SK-N-SH (cell line): ENCODE data around the gene F2RL2. TPM values are rescaled to one million over a fixed set of nuclear protein-coding genes. Genes with fewer than 3 reads are reported as not detected.

Experiments used
- CTCF ChIA-PET: fragments of 300-600, 350-600 bp; formaldehyde crosslinking; extraction: SDS; loops from one replicate; lab custom pipeline; 2021; lab: Yijun Ruan, JAX
- POLR2A ChIA-PET: fragments of 350-600 bp; sonication (Branson Sonifier 250); formaldehyde crosslinking; extraction: SDS; loops from one replicate; lab custom pipeline; 2020; ENCODE audit warnings: antibody characterized with exemption, inconsistent platforms; lab: Yijun Ruan, JAX
- DNase-seq: peaks from one replicate; pipeline ENCODE4 v3.0.0; 2012
- H2AFZ ChIP-seq: fragments of 200-600 bp; sonication (generic); 2 replicates; pipeline ENCODE4 v1.8.1; 2016; ENCODE audit warnings: antibody characterized with exemption, mild to moderate bottlenecking, low read depth
- H3F3A ChIP-seq: fragments of 200-600 bp; sonication (generic); replicated peaks from 2 replicates; pipeline ENCODE3; 2016; ENCODE audit warnings: antibody characterized with exemption, mild to moderate bottlenecking; ENCODE audit not compliant: insufficient read depth
- H3K27ac ChIP-seq, 2 experiments: fragments of 200-500 bp in 1 of 2; fragments of 200-600 bp in 1 of 2; sonication (Bioruptor generic) in 1 of 2; sonication (generic), shearing (Covaris generic) in 1 of 2; 2 replicates each; pipeline versions ENCODE4 v1.5.1 to v1.6.1; 2014 to 2016; ENCODE audit warnings: low read depth in 2 of 2, inconsistent platforms in 1 of 2, low read length in 1 of 2, mild to moderate bottlenecking in 1 of 2, mixed read lengths in 1 of 2
- H3K27me3 ChIP-seq: fragments of 200-600 bp; sonication (generic), shearing (Covaris generic); 2 replicates; pipeline ENCODE4 v1.6.1; 2016; ENCODE audit warnings: mixed run types; ENCODE audit not compliant: insufficient read depth
- H3K36me3 ChIP-seq, 2 experiments: fragments of 200-500 bp in 1 of 2; fragments of 200-600 bp in 1 of 2; sonication (Bioruptor generic) in 1 of 2; sonication (generic) in 1 of 2; replicated peaks in 1 of 2; 2 replicates each; pipeline versions ENCODE3 to v1.5.1; 2014 to 2016; ENCODE audit warnings: low read length in 1 of 2, mild to moderate bottlenecking in 1 of 2; ENCODE audit not compliant: insufficient read depth in 2 of 2, control insufficient read depth in 1 of 2
- H3K4me1 ChIP-seq, 2 experiments: fragments of 200-500 bp in 1 of 2; fragments of 200-600 bp in 1 of 2; sonication (Bioruptor generic) in 1 of 2; sonication (generic), shearing (Covaris generic) in 1 of 2; 2 replicates each; pipeline versions ENCODE4 v1.5.1 to v1.6.1; 2014 to 2016; ENCODE audit warnings: low read depth in 1 of 2, low read length in 1 of 2, mixed run types in 1 of 2; ENCODE audit not compliant: insufficient read depth in 2 of 2, control insufficient read depth in 1 of 2
- H3K4me2 ChIP-seq: fragments of 200-600 bp; sonication (generic), shearing (Covaris generic); 2 replicates; pipeline ENCODE4 v1.6.1; 2017; ENCODE audit warnings: mixed run types
- H3K4me3 ChIP-seq, 2 experiments: fragments of 200-500 bp in 1 of 2; fragments of 200-600 bp in 1 of 2; sonication (Bioruptor generic) in 1 of 2; sonication (generic), shearing (Covaris generic) in 1 of 2; 2 replicates each; pipeline versions ENCODE4 v1.5.1 to v1.8.1; 2014 to 2016; ENCODE audit warnings: low read depth in 2 of 2, inconsistent platforms in 1 of 2, low read length in 1 of 2, mild to moderate bottlenecking in 1 of 2, mixed read lengths in 1 of 2, moderate library complexity in 1 of 2
- H3K79me2 ChIP-seq: fragments of 200-600 bp; sonication (generic); 2 replicates; pipeline ENCODE4 v1.8.1; 2017; ENCODE audit warnings: mild to moderate bottlenecking; ENCODE audit not compliant: insufficient read depth
- H3K9ac ChIP-seq: fragments of 200-600 bp; sonication (generic); 2 replicates; pipeline ENCODE4 v1.6.1; 2017; ENCODE audit warnings: mixed run types
- H3K9me2 ChIP-seq: fragments of 200-600 bp; sonication (generic); 2 replicates; pipeline ENCODE4 v1.6.1; 2017; ENCODE audit warnings: mixed run types
- H3K9me3 ChIP-seq: fragments of 200-600 bp; sonication (generic); 2 replicates; pipeline ENCODE4 v1.6.1; 2017; ENCODE audit warnings: mixed run types, mild to moderate bottlenecking, moderate library complexity
- H4K20me1 ChIP-seq: fragments of 200-600 bp; sonication (generic); 2 replicates; pipeline ENCODE4 v1.6.1; 2017; ENCODE audit warnings: mild to moderate bottlenecking, mixed run types; ENCODE audit not compliant: insufficient read depth
- CHD2 ChIP-seq: fragments of 150-350 bp; IDR thresholded peaks from 2 replicates; pipeline ENCODE4 v1.6.1; 2018; ENCODE audit warnings: low read length; ENCODE audit not compliant: partially characterized antibody
- EP300 ChIP-seq, 2 experiments: IDR thresholded peaks; 2 replicates each; pipeline versions ENCODE4 v1.4.0 to v1.6.1; 2012; ENCODE audit warnings: borderline replicate concordance in 1 of 2, low read depth in 1 of 2, low read length in 1 of 2
- FOSL2 ChIP-seq: IDR thresholded peaks from 2 replicates; pipeline ENCODE4 v1.4.0; 2012; ENCODE audit warnings: low read depth, mild to moderate bottlenecking, moderate library complexity, borderline replicate concordance
- GABPA ChIP-seq: IDR thresholded peaks from 2 replicates; pipeline ENCODE4 v1.4.0; 2012; ENCODE audit warnings: low read depth, mild to moderate bottlenecking
- GATA2 ChIP-seq: sonication (generic); formaldehyde crosslinking; IDR thresholded peaks from 2 replicates; pipeline ENCODE4 v1.5.0; 2020; ENCODE audit warnings: mild to moderate bottlenecking, missing genetic modification reagents
- JUND ChIP-seq: IDR thresholded peaks from 2 replicates; pipeline ENCODE4 v1.4.0; 2012
- MXI1 ChIP-seq: IDR thresholded peaks from 2 replicates; pipeline ENCODE4 v1.6.1; 2012; ENCODE audit warnings: mild to moderate bottlenecking, low read depth, low read length, improper control_type of control experiment
- NFIC ChIP-seq: IDR thresholded peaks from 2 replicates; pipeline ENCODE4 v1.4.0; 2012; ENCODE audit warnings: borderline replicate concordance
- NRF1 ChIP-seq: IDR thresholded peaks from 2 replicates; pipeline ENCODE4 v1.6.1; 2012; ENCODE audit warnings: low read depth, mild to moderate bottlenecking, low read length
- PBX3 ChIP-seq: IDR thresholded peaks from 2 replicates; pipeline ENCODE4; 2012
- POLR2AphosphoS5 ChIP-seq: IDR thresholded peaks from 2 replicates; pipeline ENCODE4 v1.6.1; 2012; ENCODE audit warnings: low read depth, low read length
- RXRA ChIP-seq: IDR thresholded peaks from 2 replicates; pipeline ENCODE4 v1.4.0; 2012; ENCODE audit warnings: low read depth, mild to moderate bottlenecking, borderline replicate concordance
- SMC3 ChIP-seq: IDR thresholded peaks from 2 replicates; pipeline ENCODE4 v1.6.1; 2012; ENCODE audit warnings: low read depth, low read length, improper control_type of control experiment
- TCF12 ChIP-seq: IDR thresholded peaks from 2 replicates; pipeline ENCODE4 v1.4.0; 2012
- TEAD4 ChIP-seq: IDR thresholded peaks from 2 replicates; pipeline ENCODE4 v1.4.0; 2012; ENCODE audit warnings: mild to moderate bottlenecking, borderline replicate concordance; ENCODE audit not compliant: insufficient read depth
- YY1 ChIP-seq: IDR thresholded peaks from 2 replicates; pipeline ENCODE4 v1.4.0; 2012; ENCODE audit warnings: low read depth, mild to moderate bottlenecking
- WGBS: methylation state at CpG from one replicate; pipeline ENCODE4 v1.1.6; 2017; ENCODE audit warnings: low lambda C conversion rate; 5-methylcytosine and 5-hydroxymethylcytosine counted together
- polyA plus RNA-seq, 3 experiments: library from polyadenylated mRNA; depleted of rRNA; stranded (reverse); fragments of >200 nt; gene quantifications; 2 replicates each; pipeline ENCODE4 v1.2.3, GENCODE V29; 2012

The F2RL2 gene
- polyA plus RNA-seq, 1 of the 3 experiments (the other 2 are of a cell fraction): 29.4 TPM

GRCh38 chr5:76622076-76622475 lies 1.1 kb downstream of the F2RL2 start (continued):
- TF ChIP-seq MXI1 (no peak), SMC3 (no peak), EP300 (IDR thresholded peaks at IDR 0.05; ENCODE audit: borderline replicate concordance in 1 of 2, low read depth in 1 of 2, low read length in 1 of 2) (no peak), POLR2AphosphoS5 (no peak), JUND (no peak), CHD2 (no peak), RXRA (no peak), NRF1 (no peak)

- 93% methylated on average over 5 of the region's 5 CpGs for WGBS
- Histone ChIP-seq H3K4me1 (peaks cover 4 to 43% of the 10 kb centered on the region in 2 experiments; a peak in 3 of 4 replicates), H2AFZ (no peak overlapping the region), H4K20me1 (no peaks in the 10 kb centered on the region), H3K4me3 (0 out of 4 replicates have a peak overlapping the region, but pooled peaks of 1 of the 2 experiments have one; percentile 12), H3K27ac (peak overlapping the region in 1 of 2 experiments; percentile 23; a peak in 1 of 4 replicates), H3K9me3 (no peaks in the 10 kb centered on the region), H3K36me3 (peaks cover 7 to 17% of the 10 kb centered on the region in 2 experiments), H3K9me2 (no peaks in the 10 kb centered on the region), H3K4me2 (peak overlapping the region; percentile 75), H3K9ac (no peak overlapping the region), H3K27me3 (no peaks in the 10 kb centered on the region), H3K79me2 (peaks cover 49% of the 10 kb centered on the region), H3F3A (peaks cover 36% of the 10 kb centered on the region)
- TF ChIP-seq EP300 (IDR thresholded peaks at IDR 0.05; ENCODE audit: borderline replicate concordance in 1 of 2, low read depth in 1 of 2, low read length in 1 of 2) (no peak), GABPA (no peak)
- no peak for DNase-seq
- ChIA-PET POLR2A (no interaction called here), CTCF (interaction anchor here (0.8 kb wide), 1 partner anchor 21 kb away, joined by 3 read pairs; no protein-coding TSS in a partner anchor)
These were observed 3.0 kb downstream of the F2RL2 start for GRCh38 chr5:76620166-76620565.

GRCh38 chr5:76617675-76618074 lies 5.5 kb downstream of the F2RL2 start:
- Histone ChIP-seq H3K27ac (peak overlapping the region in 1 of 2 experiments; percentile 74; a peak in 2 of 4 replicates), H3K27me3 (no peaks in the 10 kb centered on the region), H3K9me2 (no peaks in the 10 kb centered on the region), H3K4me1 (peaks cover 0 to 51% of the 10 kb centered on the region in 2 experiments; a peak in 2 of 4 replicates), H3K9me3 (no peaks in the 10 kb centered on the region), H3K79me2 (peaks cover 44% of the 10 kb centered on the region), H3F3A (peaks cover 38% of the 10 kb centered on the region), H3K9ac (peak overlapping the region; percentile 13; the same call in 1 of the 2 replicates), H3K36me3 (peaks cover 7 to 19% of the 10 kb centered on the region in 2 experiments), H3K4me3 (no peak overlapping the region), H4K20me1 (no peaks in the 10 kb centered on the region), H2AFZ (no peak overlapping the region), H3K4me2 (0 out of 2 replicates have a peak overlapping the region, but pooled peaks have one; percentile 32)
- no peak for DNase-seq
- CTCF ChIA-PET: interaction anchor here (1.7 to 2.0 kb wide), 2 partner anchors 10 to 157 kb away, joined by 5 to 7 read pairs; no protein-coding TSS in a partner anchor
- POLR2A ChIA-PET: interaction anchor here (0.7 kb wide), 1 partner anchor 160 kb away, joined by 3 read pairs; no protein-coding TSS in a partner anchor
- TF ChIP-seq EP300 (IDR thresholded peaks at IDR 0.05; ENCODE audit: borderline replicate concordance in 1 of 2, low read depth in 1 of 2, low read length in 1 of 2) (0 out of 4 replicates have a peak, but pooled peaks of 1 of the 2 experiments have one; percentile 35), TEAD4 (peak; percentile 61; the same call in 1 of the 2 replicates), TCF12 (peak; percentile 61; the same call in 1 of the 2 replicates), FOSL2 (peak; percentile 67), YY1 (no peak), PBX3 (peak; percentile 41; the same call in 1 of the 2 replicates), GATA2 (no peak), JUND (peak; percentile 49), NFIC (peak; percentile 39; the same call in 1 of the 2 replicates)
- WGBS: 26% methylated on average over 4 of the region's 4 CpGs
